Measurements from ENCODE around the gene CACNA1C.

The CACNA1C gene

GRCh38 chr12:2076728-2077127 is 23.9 kb downstream of the CACNA1C start:
- H3K27ac ChIP-seq, result no peak overlapping the region
- TF ChIP-seq CTCF (conservative IDR thresholded peaks at IDR 0.05), result no peak
- TF ChIP-seq ZFX (IDR thresholded peaks at IDR 0.05), result no peak

DNA sequence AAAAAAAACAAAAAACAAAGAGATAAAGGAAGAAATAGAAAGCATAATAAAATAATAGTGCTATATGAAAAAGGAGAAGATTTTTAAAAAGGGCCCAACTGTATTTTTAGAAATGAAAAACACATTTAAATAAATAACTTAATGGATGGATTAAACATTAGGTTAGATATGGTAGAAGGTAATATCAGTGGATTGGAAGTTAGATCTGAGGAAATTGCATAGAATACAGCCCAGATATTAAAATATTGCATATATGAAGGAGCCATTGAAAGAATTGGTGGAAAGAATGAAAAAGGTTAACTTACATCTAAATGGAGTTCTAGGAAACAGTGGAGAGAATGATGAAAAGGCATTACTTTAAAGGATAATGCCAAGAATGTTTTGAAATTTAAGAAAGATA is 27.8 kb downstream of the CACNA1C start:
- no peak for TF ChIP-seq CTCF (conservative IDR thresholded peaks at IDR 0.05)
- TF ChIP-seq ZFX (IDR thresholded peaks at IDR 0.05), result no peak

GRCh38 chr12:2082321-2082720 is 29.5 kb downstream of the CACNA1C start:
- no peak overlapping the region for H3K27ac ChIP-seq
- TF ChIP-seq ZFX (IDR thresholded peaks at IDR 0.05) (no peak), CTCF (conservative IDR thresholded peaks at IDR 0.05) (no peak)

More for the DNA sequence above, 27.8 kb downstream of the CACNA1C start:
- H3K27ac ChIP-seq, result no peak overlapping the region

DNA sequence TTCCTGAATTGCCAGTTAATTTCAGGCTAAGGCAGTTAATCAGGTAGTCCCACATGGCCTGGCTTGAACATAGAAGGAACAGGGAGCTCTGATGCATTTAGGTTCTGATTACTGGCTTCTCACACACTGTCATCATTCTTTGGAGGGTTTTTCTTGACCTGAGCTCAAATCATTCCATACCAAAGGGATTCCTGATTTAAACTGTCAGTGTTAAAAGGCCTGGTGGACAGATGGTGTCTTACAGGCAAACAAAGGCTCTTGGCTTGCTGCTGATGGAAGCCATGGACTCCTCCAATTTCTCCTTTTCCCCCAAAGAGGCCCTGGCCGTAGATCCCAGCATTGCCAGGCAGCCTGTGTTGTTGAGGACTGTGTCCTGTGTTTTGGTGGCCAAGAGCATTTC is 30.2 kb downstream of the CACNA1C start:
- no peak overlapping the region for H3K27ac ChIP-seq

GRCh38 chr12:2083561-2083960 is 30.8 kb downstream of the CACNA1C start:
- TF ChIP-seq CTCF (conservative IDR thresholded peaks at IDR 0.05) (no peak), ZFX (IDR thresholded peaks at IDR 0.05) (no peak)
- H3K27ac ChIP-seq, result no peak overlapping the region

More for the DNA sequence above, 30.2 kb downstream of the CACNA1C start:
- no peak for TF ChIP-seq ZFX (IDR thresholded peaks at IDR 0.05)
- no peak for TF ChIP-seq CTCF (conservative IDR thresholded peaks at IDR 0.05)

DNA sequence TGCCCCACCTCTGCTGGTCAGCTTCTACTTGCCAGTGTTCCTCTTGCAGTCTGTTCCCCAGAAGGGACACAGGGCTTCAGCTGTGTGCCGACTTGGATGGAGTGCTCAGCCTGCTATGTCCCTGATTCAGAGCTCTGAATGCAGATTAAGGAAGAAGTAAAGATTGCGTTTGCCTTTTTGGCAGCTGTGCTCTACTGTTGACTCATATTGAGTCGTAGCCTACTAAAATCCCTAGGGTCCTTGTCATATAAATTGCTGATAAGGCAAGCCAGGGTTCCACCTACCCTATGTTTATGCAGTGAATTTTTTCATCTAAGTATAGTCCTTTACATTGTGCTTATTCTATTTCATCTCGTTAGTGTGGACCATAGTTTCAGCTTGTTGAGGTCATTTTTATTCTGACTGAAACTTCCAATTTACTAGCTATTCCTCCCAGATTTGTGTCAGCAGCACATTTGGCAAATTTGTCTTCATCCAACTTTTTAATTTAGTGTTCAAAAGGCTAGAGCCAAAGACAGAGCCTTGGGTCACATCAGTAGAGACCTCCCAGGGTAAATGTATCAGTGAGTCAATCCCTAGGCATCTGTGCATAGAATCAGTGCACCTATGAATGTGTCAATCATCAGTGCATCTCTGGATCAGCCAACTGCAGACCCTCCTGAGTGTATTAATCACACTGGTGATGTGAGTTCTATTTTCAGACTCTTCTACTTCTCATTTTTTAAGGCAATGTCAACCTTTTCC is 31.9 kb downstream of the CACNA1C start:
- H3K27ac ChIP-seq, result no peak overlapping the region
- TF ChIP-seq CTCF (conservative IDR thresholded peaks at IDR 0.05) (no peak), ZFX (IDR thresholded peaks at IDR 0.05) (no peak)

DNA sequence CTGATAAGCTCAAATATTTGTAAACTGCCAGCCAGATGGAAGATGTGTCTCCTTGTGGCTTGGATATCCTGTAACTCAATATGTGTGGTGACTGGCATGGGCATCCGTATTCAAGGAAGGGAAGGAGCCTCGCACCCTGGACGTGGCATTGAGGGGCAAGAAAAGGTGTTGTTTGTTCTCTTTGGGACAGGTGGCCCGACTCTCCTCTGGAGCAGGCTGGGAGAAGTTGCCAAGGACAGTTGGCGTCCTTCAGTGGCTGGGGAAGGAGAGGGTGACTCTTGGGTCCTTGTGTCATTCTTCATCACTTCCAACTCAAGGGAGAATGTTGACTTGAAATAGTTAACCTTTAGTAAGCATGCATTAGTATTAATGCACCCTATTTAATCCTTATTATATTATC is 39.6 kb downstream of the CACNA1C start:
- no peak overlapping the region for H3K27ac ChIP-seq
- TF ChIP-seq ZFX (IDR thresholded peaks at IDR 0.05) (no peak), CTCF (conservative IDR thresholded peaks at IDR 0.05) (no peak)

All from C4-2B (cell line).